Umbilical cord (tissue), 2 donors: Measurements from ENCODE around the gene FABP1. TPM values are rescaled to one million over a fixed set of nuclear protein-coding genes. Genes with fewer than 3 reads are reported as not detected.

ENCODE experiments used
- DNase-seq: peaks from one replicate; pipeline ENCODE4 v3.0.0-alpha.2; 2015; ENCODE audit warnings: low spot score
- total RNA-seq: library from RNA; depleted of rRNA; stranded (reverse); fragments of >200 nt; gene quantifications from one replicate; pipeline ENCODE4 v1.2.3, GENCODE V29; 2014; ENCODE audit warnings: low replicate concordance; ENCODE audit not compliant: insufficient read depth

Gene FABP1
- 0.24 TPM for total RNA-seq

GRCh38 chr2:88127888-88128653, at the start of gene FABP1:
TSS of gene FABP1 (minus strand) at chr2:88128062. CDS start at chr2:88128017, 45 bp downstream.
- no peak for DNase-seq

GRCh38 chr2:88177556-88177955, 49.7 kb upstream of the FABP1 start:
- no peak for DNase-seq

GRCh38 chr2:88176352-88176984, 48.6 kb upstream of the FABP1 start:
- no peak for DNase-seq

GRCh38 chr2:88172882-88173281, 45.0 kb upstream of the FABP1 start:
- no peak for DNase-seq

GRCh38 chr2:88171966-88172365, 44.1 kb upstream of the FABP1 start:
- no peak for DNase-seq

GRCh38 chr2:88170472-88170892, 42.6 kb upstream of the FABP1 start:
- DNase-seq: no peak

- DNase-seq: no peak
These were observed 40.5 kb upstream of the FABP1 start for GRCh38 chr2:88168386-88168785.

- DNase-seq: no peak
These were observed 39.9 kb upstream of the FABP1 start for GRCh38 chr2:88167740-88168139.

GRCh38 chr2:88165332-88166003, 37.6 kb upstream of the FABP1 start:
- no peak for DNase-seq

- DNase-seq: no peak
These were observed 33.8 kb upstream of the FABP1 start for GRCh38 chr2:88161446-88162244.

GRCh38 chr2:88160517-88160916, 32.7 kb upstream of the FABP1 start:
- peak; percentile 23 for DNase-seq

GRCh38 chr2:88159955-88160415, 32.1 kb upstream of the FABP1 start:
- DNase-seq: peak; percentile 81

GRCh38 chr2:88159481-88159880, 31.6 kb upstream of the FABP1 start:
- DNase-seq: no peak

- DNase-seq: no peak
These were observed 21.1 kb upstream of the FABP1 start for GRCh38 chr2:88148929-88149438.

GRCh38 chr2:88147145-88147544, 19.3 kb upstream of the FABP1 start:
- no peak for DNase-seq

- no peak for DNase-seq
These were observed 18.7 kb upstream of the FABP1 start for GRCh38 chr2:88146590-88146989.

GRCh38 chr2:88144914-88145497, 17.1 kb upstream of the FABP1 start:
- DNase-seq: no peak

GRCh38 chr2:88144271-88144670, 16.4 kb upstream of the FABP1 start:
- no peak for DNase-seq

GRCh38 chr2:88141952-88142351, 14.1 kb upstream of the FABP1 start:
- no peak for DNase-seq

- no peak for DNase-seq
These were observed 11.9 kb upstream of the FABP1 start for GRCh38 chr2:88139804-88140203.

GRCh38 chr2:88139203-88139702, 11.4 kb upstream of the FABP1 start:
- DNase-seq: no peak
